Fibroblast of lung (primary cell): ENCODE data around the gene PSMD8. TPM values are rescaled to one million over a fixed set of nuclear protein-coding genes. Genes with fewer than 3 reads are reported as not detected.

ENCODE experiments used
- DNase-seq, 2 donors: peaks; one replicate each; pipeline versions ENCODE4 v3.0.0 to v3.0.0-alpha.2; 2010; ENCODE audit warnings: low read depth in 2 of 2
- H2AFZ ChIP-seq: 2 replicates; pipeline ENCODE4 v1.5.1; 2012; ENCODE audit warnings: low read length, control low read depth, inconsistent platforms
- H3K27ac ChIP-seq: 2 replicates; pipeline ENCODE4 v1.5.1; 2011; ENCODE audit warnings: low read length, control low read depth; ENCODE audit not compliant: insufficient read depth
- H3K27me3 ChIP-seq: 2 replicates; pipeline ENCODE4 v1.5.1; 2011; ENCODE audit warnings: mild to moderate bottlenecking, low read length; ENCODE audit not compliant: control insufficient read depth, insufficient read depth
- H3K36me3 ChIP-seq: 2 replicates; pipeline ENCODE4 v1.5.1; 2011; ENCODE audit warnings: low read length; ENCODE audit not compliant: control insufficient read depth, insufficient read depth
- H3K4me1 ChIP-seq: 2 replicates; pipeline ENCODE4 v1.5.1; 2011; ENCODE audit warnings: low read length; ENCODE audit not compliant: control insufficient read depth, insufficient read depth; ENCODE audit errors: extremely low read depth
- H3K4me2 ChIP-seq: 2 replicates; pipeline ENCODE4 v1.5.1; 2011; ENCODE audit warnings: low read length, control low read depth; ENCODE audit not compliant: insufficient read depth; ENCODE audit errors: extremely low read depth
- H3K4me3 ChIP-seq, 4 experiments: fragments of 200-600 bp in 1 of 4; sonication (generic) in 1 of 4; replicated peaks in 1 of 4; 2 replicates each; pipeline ENCODE4 v1.5.1; 2011 to 2016; ENCODE audit warnings: low read length in 4 of 4, low read depth in 3 of 4, mild to moderate bottlenecking in 3 of 4, control low read depth in 2 of 4, inconsistent platforms in 1 of 4, mixed read lengths in 1 of 4; ENCODE audit not compliant: insufficient read depth in 1 of 4; ENCODE audit errors: control extremely low read depth in 1 of 4
- H3K79me2 ChIP-seq: 2 replicates; pipeline ENCODE4 v1.5.1; 2012; ENCODE audit warnings: mild to moderate bottlenecking, low read length, inconsistent platforms; ENCODE audit not compliant: control insufficient read depth, insufficient read depth
- H3K9ac ChIP-seq: 2 replicates; pipeline ENCODE4 v1.5.1; 2011; ENCODE audit warnings: mild to moderate bottlenecking, low read length, control low read depth; ENCODE audit not compliant: insufficient read depth
- H3K9me3 ChIP-seq: 2 replicates; pipeline ENCODE4 v1.5.1; 2012; ENCODE audit warnings: low read depth, low read length; ENCODE audit not compliant: control insufficient read depth, insufficient read depth
- H4K20me1 ChIP-seq: 2 replicates; pipeline ENCODE4 v1.5.1; 2011; ENCODE audit warnings: low read length; ENCODE audit not compliant: control insufficient read depth, insufficient read depth; ENCODE audit errors: extremely low read depth
- CTCF ChIP-seq, 2 donors: IDR thresholded peaks in 1 of 2; conservative IDR thresholded peaks in 1 of 2; 1 replicate in 1 of 2; 2 replicates in 1 of 2; pipeline ENCODE4 v1.5.1; 2011 to 2012; ENCODE audit warnings: low read length in 2 of 2, control low read depth in 1 of 2, inconsistent platforms in 1 of 2, low read depth in 1 of 2, mild to moderate bottlenecking in 1 of 2
- EZH2 ChIP-seq: IDR thresholded peaks from 2 replicates; pipeline ENCODE4 v1.5.1; 2012; ENCODE audit warnings: low read length, control low read depth, mild to moderate bottlenecking; ENCODE audit errors: missing control alignments
- polyA plus RNA-seq, 2 donors: library from polyadenylated mRNA; depleted of rRNA in 1 of 2; stranded (reverse) in 1 of 2; unstranded in 1 of 2; fragments of >200 nt; gene quantifications; 2 replicates each; pipeline ENCODE4 v1.2.1, GENCODE V29; 2011 to 2012; ENCODE audit warnings: missing spikeins in 1 of 2
- total RNA-seq: library from RNA; depleted of rRNA; stranded (reverse); fragments of >200 nt; gene quantifications from 2 replicates; pipeline ENCODE4 v1.2.1, GENCODE V29; 2014

PSMD8 gene
- total and polyA plus RNA-seq, 2 donors (not counting 1 experiment from before 2014, with no cell fraction given), result 217 to 287 TPM

- no peak overlapping the region for H3K4me3 ChIP-seq
- TF ChIP-seq CTCF (conservative IDR thresholded peaks at IDR 0.05 in 1 of 2, IDR thresholded peaks at IDR 0.05 in 1 of 2; ENCODE audit: low read depth in 1 of 2, low read length in 2 of 2), result no peak
- no peak for TF ChIP-seq EZH2
- no peak overlapping the region for H3K4me2 ChIP-seq
- no peaks in the 10 kb centered on the region for H4K20me1 ChIP-seq
- H3K27me3 ChIP-seq, result peaks cover 12% of the 10 kb centered on the region
- no peaks in the 10 kb centered on the region for H3K4me1 ChIP-seq
- H3K79me2 ChIP-seq, result no peaks in the 10 kb centered on the region
- H3K27ac ChIP-seq, result no peak overlapping the region
- no peak overlapping the region for H3K9ac ChIP-seq
- no peak overlapping the region for H2AFZ ChIP-seq
- no peaks in the 10 kb centered on the region for H3K36me3 ChIP-seq
- H3K9me3 ChIP-seq, result no peaks in the 10 kb centered on the region
- no peak for DNase-seq
Measured at GRCh38 chr19:38429055-38429810, 54.9 kb downstream of the PSMD8 start.

GRCh38 chr19:38429811-38430156 is 55.4 kb downstream of the PSMD8 start:
- Histone ChIP-seq H3K79me2 (no peaks in the 10 kb centered on the region), H3K4me3 (no peak overlapping the region), H3K4me2 (no peak overlapping the region), H3K27me3 (peaks cover 12% of the 10 kb centered on the region), H2AFZ (no peak overlapping the region), H4K20me1 (no peaks in the 10 kb centered on the region), H3K36me3 (no peaks in the 10 kb centered on the region), H3K4me1 (no peaks in the 10 kb centered on the region), H3K9me3 (no peaks in the 10 kb centered on the region), H3K9ac (no peak overlapping the region), H3K27ac (no peak overlapping the region)
- DNase-seq, result no peak
- TF ChIP-seq CTCF (conservative IDR thresholded peaks at IDR 0.05 in 1 of 2, IDR thresholded peaks at IDR 0.05 in 1 of 2; ENCODE audit: low read depth in 1 of 2, low read length in 2 of 2) (no peak), EZH2 (no peak)

GRCh38 chr19:38430931-38431330 is 56.6 kb downstream of the PSMD8 start:
- Histone ChIP-seq H4K20me1 (no peaks in the 10 kb centered on the region), H3K9ac (no peak overlapping the region), H3K79me2 (no peaks in the 10 kb centered on the region), H3K4me3 (no peak overlapping the region), H2AFZ (no peak overlapping the region), H3K36me3 (no peaks in the 10 kb centered on the region), H3K4me2 (no peak overlapping the region), H3K27ac (no peak overlapping the region), H3K9me3 (no peaks in the 10 kb centered on the region), H3K4me1 (no peaks in the 10 kb centered on the region), H3K27me3 (peaks cover 4% of the 10 kb centered on the region)
- TF ChIP-seq EZH2 (no peak), CTCF (conservative IDR thresholded peaks at IDR 0.05 in 1 of 2, IDR thresholded peaks at IDR 0.05 in 1 of 2; ENCODE audit: low read depth in 1 of 2, low read length in 2 of 2) (no peak)
- no peak for DNase-seq
